Measurements from ENCODE around the gene MAGEA11.

GRCh38 chrX:149713279-149714050, 1.6 kb downstream of the MAGEA11 start:
- no peak for TF ChIP-seq CTCF (conservative IDR thresholded peaks at IDR 0.05; ENCODE audit: low read length)
- TF ChIP-seq EZH2phosphoT487 (IDR thresholded peaks at IDR 0.05; ENCODE audit: borderline replicate concordance, low read depth, low read length), result no peak

Measured in OCI-LY7 (cell line).